GM12878 (cell line): ENCODE measurements around the gene DLL1. TPM values are rescaled to one million over a fixed set of nuclear protein-coding genes. Genes with fewer than 3 reads are reported as not detected.

ENCODE experiments used
- ASH2L ChIP-seq: fragments of 300-600, 200-600 bp; sonication (generic); IDR thresholded peaks from 2 replicates; pipeline ENCODE4 v1.6.1; 2017; ENCODE audit warnings: low read depth, mild to moderate bottlenecking, borderline replicate concordance
- BMI1 ChIP-seq: fragments of 450-650 bp; IDR thresholded peaks from 2 replicates; pipeline ENCODE4 v1.6.1; 2016; ENCODE audit warnings: mild to moderate bottlenecking, moderate library complexity, borderline replicate concordance
- CREM ChIP-seq: IDR thresholded peaks from 2 replicates; pipeline ENCODE4 v1.6.1; 2014; ENCODE audit warnings: antibody characterized with exemption, low read depth
- FOXK2 ChIP-seq: fragments of 450-650 bp; IDR thresholded peaks from 2 replicates; pipeline ENCODE4 v1.6.1; 2017; ENCODE audit warnings: mild to moderate bottlenecking, moderate library complexity
- HCFC1 ChIP-seq: fragments of 150-350 bp; IDR thresholded peaks from 2 replicates; pipeline ENCODE4 v1.6.1; 2014; ENCODE audit warnings: low read length
- MAX ChIP-seq: IDR thresholded peaks from 2 replicates; pipeline ENCODE4 v1.6.1; 2012; ENCODE audit warnings: low read depth, low read length, improper control_type of control experiment
- MEF2B ChIP-seq: fragments of 450-650 bp; IDR thresholded peaks from 2 replicates; pipeline ENCODE4 v1.6.1; 2018; ENCODE audit warnings: mild to moderate bottlenecking, moderate library complexity; ENCODE audit not compliant: partially characterized antibody, poor library complexity, severe bottlenecking
- PKNOX1 ChIP-seq: fragments of 450-650 bp; IDR thresholded peaks from 2 replicates; pipeline ENCODE4 v1.6.1; 2016; ENCODE audit warnings: mild to moderate bottlenecking
- RCOR1 ChIP-seq: conservative IDR thresholded peaks from 2 replicates; pipeline ENCODE4 v1.6.1; 2012; ENCODE audit warnings: low read depth, low read length, improper control_type of control experiment
- RUNX3 ChIP-seq: IDR thresholded peaks from 2 replicates; pipeline ENCODE4 v1.6.1; 2012; ENCODE audit warnings: low read length, inconsistent platforms
- SIX5 ChIP-seq: IDR thresholded peaks from 2 replicates; pipeline ENCODE4 v1.6.1; 2011; ENCODE audit warnings: mild to moderate bottlenecking, low read depth, low read length, moderate library complexity; ENCODE audit not compliant: severe bottlenecking
- SKIL ChIP-seq: fragments of 450-650 bp; IDR thresholded peaks from 2 replicates; pipeline ENCODE4 v1.6.1; 2017; ENCODE audit warnings: mild to moderate bottlenecking, low read depth, inconsistent platforms; ENCODE audit not compliant: poor library complexity, severe bottlenecking
- SMAD5 ChIP-seq: IDR thresholded peaks from 2 replicates; pipeline ENCODE4 v1.6.1; 2016; ENCODE audit warnings: antibody characterized with exemption, low read depth
- SREBF1 ChIP-seq: IDR thresholded peaks from 2 replicates; pipeline ENCODE4 v1.6.1; 2012; ENCODE audit warnings: mild to moderate bottlenecking, low read length
- TCF12 ChIP-seq: IDR thresholded peaks from 2 replicates; pipeline ENCODE4 v1.6.1; 2011; ENCODE audit warnings: low read depth, mild to moderate bottlenecking, low read length
- YY1 ChIP-seq: IDR thresholded peaks from 2 replicates; pipeline ENCODE4 v1.6.1; 2011; ENCODE audit warnings: low read depth, mild to moderate bottlenecking, low read length
- ZBTB11 ChIP-seq: fragments of 450-650 bp; formaldehyde crosslinking; IDR thresholded peaks from 2 replicates; pipeline ENCODE4 v1.5.0; 2022; ENCODE audit warnings: mild to moderate bottlenecking, missing genetic modification characterization
- ZBTB40 ChIP-seq: fragments of 450-650 bp; IDR thresholded peaks from 2 replicates; pipeline ENCODE4 v1.6.1; 2016; ENCODE audit warnings: mild to moderate bottlenecking, moderate library complexity, borderline replicate concordance
- ZNF207 ChIP-seq: fragments of 450-650 bp; IDR thresholded peaks from 2 replicates; pipeline ENCODE4 v1.6.1; 2014; ENCODE audit warnings: antibody characterized with exemption, mild to moderate bottlenecking, borderline replicate concordance
- polyA plus RNA-seq, 11 experiments: library from polyadenylated mRNA; depleted of rRNA in 4 of 11; unstranded in 6 of 11; stranded (reverse) in 5 of 11; fragments of >200 nt; fragmentation: Nextera tagmentation in 4 of 11; fragmentation: Illumina TruSeq in 1 of 11; extraction: Ambion mirVana in 4 of 11; extraction: Trizol in 1 of 11; gene quantifications; 1 replicate in 1 of 11; 2 replicates in 10 of 11; pipeline versions ENCODE4 v1.2.1 to v1.2.3, GENCODE V29; 2011 to 2016; ENCODE audit warnings: inconsistent platforms in 2 of 11, missing spikeins in 2 of 11, low read depth in 1 of 11
- total RNA-seq, 4 experiments: library from RNA; depleted of rRNA in 3 of 4; stranded (reverse); fragments of >200 nt in 3 of 4; fragmentation: Illumina TruSeq in 1 of 4; extraction: Trizol in 1 of 4; gene quantifications; 2 replicates each; pipeline versions ENCODE4 v1.2.1 to v1.2.3, GENCODE V29; 2013 to 2021

DLL1 gene
- total and polyA plus RNA-seq, 10 of the 15 experiments (the other 5 are each of a cell fraction or from before 2014, with no cell fraction given), result 0.02 to 0.80 (median 0.19) TPM

GRCh38 chr6:170271771-170272314 lies 19.0 kb downstream of the DLL1 start (continued):
- peak; percentile 82 for TF ChIP-seq TCF12
- TF ChIP-seq CREM, result peak; percentile 56; the same call in 1 of the 2 replicates
- no peak for TF ChIP-seq BMI1
- TF ChIP-seq RUNX3, result peak; percentile 97
- TF ChIP-seq PKNOX1, result no peak
- TF ChIP-seq SIX5, result no peak
- no peak for TF ChIP-seq ZNF207
- no peak for TF ChIP-seq FOXK2
- no peak for TF ChIP-seq YY1
- 0 out of 2 replicates have a peak, but pooled peaks have one; percentile 10 for TF ChIP-seq ZBTB40
- TF ChIP-seq SMAD5, result no peak
- TF ChIP-seq SKIL, result peak; percentile 82
- TF ChIP-seq SREBF1, result no peak
- no peak for TF ChIP-seq RCOR1
- TF ChIP-seq HCFC1, result no peak
- no peak for TF ChIP-seq ZBTB11 (CRISPR knock-in tag)
- no peak for TF ChIP-seq ASH2L
- peak; percentile 75 for TF ChIP-seq MEF2B
- TF ChIP-seq MAX, result 0 out of 2 replicates have a peak, but pooled peaks have one; percentile 57
